Measurements from ENCODE around the gene KAT6B.

DNA sequence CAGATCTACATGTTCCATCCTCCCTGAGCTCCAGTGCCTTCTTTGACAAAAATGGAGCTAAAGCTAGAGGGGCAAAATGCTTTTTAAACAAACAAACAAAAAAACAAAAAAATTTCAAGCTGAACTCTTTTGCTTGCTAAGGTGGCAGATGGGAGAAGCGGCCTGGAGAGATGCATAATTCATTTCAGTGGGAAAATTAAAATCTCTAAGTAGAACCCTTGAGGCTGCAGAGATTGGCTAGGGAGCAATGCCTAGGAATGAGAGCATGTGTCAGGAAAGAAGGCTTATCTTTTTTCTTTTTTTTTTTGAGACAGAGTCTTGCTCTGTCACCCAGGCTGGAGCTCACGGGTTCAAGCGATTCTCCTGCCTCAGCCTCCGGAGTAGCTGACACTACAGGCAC, 238.7 kb downstream of the KAT6B start:
- TF ChIP-seq, protein P1, sequence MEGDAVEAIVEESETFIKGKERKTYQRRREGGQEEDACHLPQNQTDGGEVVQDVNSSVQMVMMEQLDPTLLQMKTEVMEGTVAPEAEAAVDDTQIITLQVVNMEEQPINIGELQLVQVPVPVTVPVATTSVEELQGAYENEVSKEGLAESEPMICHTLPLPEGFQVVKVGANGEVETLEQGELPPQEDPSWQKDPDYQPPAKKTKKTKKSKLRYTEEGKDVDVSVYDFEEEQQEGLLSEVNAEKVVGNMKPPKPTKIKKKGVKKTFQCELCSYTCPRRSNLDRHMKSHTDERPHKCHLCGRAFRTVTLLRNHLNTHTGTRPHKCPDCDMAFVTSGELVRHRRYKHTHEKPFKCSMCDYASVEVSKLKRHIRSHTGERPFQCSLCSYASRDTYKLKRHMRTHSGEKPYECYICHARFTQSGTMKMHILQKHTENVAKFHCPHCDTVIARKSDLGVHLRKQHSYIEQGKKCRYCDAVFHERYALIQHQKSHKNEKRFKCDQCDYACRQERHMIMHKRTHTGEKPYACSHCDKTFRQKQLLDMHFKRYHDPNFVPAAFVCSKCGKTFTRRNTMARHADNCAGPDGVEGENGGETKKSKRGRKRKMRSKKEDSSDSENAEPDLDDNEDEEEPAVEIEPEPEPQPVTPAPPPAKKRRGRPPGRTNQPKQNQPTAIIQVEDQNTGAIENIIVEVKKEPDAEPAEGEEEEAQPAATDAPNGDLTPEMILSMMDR (IDR thresholded peaks at IDR 0.05): no peak
- TF ChIP-seq POLR2AphosphoS5 (IDR thresholded peaks at IDR 0.05): no peak
- no peak for TF ChIP-seq POLR2A (IDR thresholded peaks at IDR 0.05)
